Vagina (tissue), 2 donors: ENCODE data around the gene MTURN. TPM values are rescaled to one million over a fixed set of nuclear protein-coding genes. Genes with fewer than 3 reads are reported as not detected.

Source experiments
- DNase-seq, 2 donors: peaks; one replicate each; pipeline ENCODE4 v3.0.0-alpha.2; 2017; ENCODE audit errors: extremely low spot score in 2 of 2
- H3K27ac ChIP-seq: fragments of 200-600 bp; sonication (generic); one replicate; pipeline ENCODE4 v1.5.1; 2019
- H3K27me3 ChIP-seq: fragments of 200-600 bp; sonication (generic); one replicate; pipeline ENCODE4 v1.5.1; 2019
- H3K36me3 ChIP-seq, 2 donors: fragments of 200-600 bp; sonication (generic); one replicate each; pipeline ENCODE4 v1.5.1; 2017 to 2019
- H3K4me1 ChIP-seq: fragments of 200-600 bp; sonication (generic); one replicate; pipeline ENCODE4 v1.5.1; 2019
- H3K4me3 ChIP-seq, 2 donors: fragments of 200-600 bp; sonication (generic); 1 replicate in 1 of 2; 2 replicates in 1 of 2; pipeline ENCODE4 v1.5.1; 2016 to 2019
- H3K9me3 ChIP-seq: fragments of 200-600 bp; sonication (generic); one replicate; pipeline ENCODE4 v1.5.1; 2019
- CTCF ChIP-seq, 3 experiments: fragments of 450-650 bp in 2 of 3; fragments of 200-600 bp in 1 of 3; sonication (generic) in 1 of 3; IDR thresholded peaks; one replicate each; pipeline ENCODE4 v1.5.1; 2017 to 2019; ENCODE audit warnings: antibody characterized with exemption in 3 of 3, mild to moderate bottlenecking in 2 of 3, moderate library complexity in 2 of 3
- POLR2A ChIP-seq, 2 donors: fragments of 450-650 bp; IDR thresholded peaks; one replicate each; pipeline ENCODE4 v1.6.1; 2017; ENCODE audit warnings: antibody characterized with exemption in 2 of 2, mild to moderate bottlenecking in 2 of 2, moderate library complexity in 2 of 2
- POLR2AphosphoS5 ChIP-seq, 2 donors: sonication (generic); formaldehyde crosslinking; IDR thresholded peaks; one replicate each; pipeline ENCODE4 v1.9.0; 2017; ENCODE audit warnings: antibody characterized with exemption in 2 of 2, mild to moderate bottlenecking in 2 of 2, low read depth in 1 of 2; ENCODE audit not compliant: insufficient read depth in 1 of 2
- intact Hi-C: fragments of 100-400 bp; cut with DNase I; formaldehyde crosslinking; loops from one replicate; pipeline ENCODE4 v1.15.1; 2023
- total RNA-seq: library from RNA; depleted of rRNA; stranded (reverse); fragments of >200 nt; gene quantifications from one replicate; pipeline ENCODE4 v1.2.3, GENCODE V29; 2016

Gene MTURN
- total RNA-seq, 1 donor from 2014 or later, result 44.2 TPM

GRCh38 chr7:30149640-30150272 is 15.0 kb downstream of the MTURN start:
- H3K27ac ChIP-seq, result no peak overlapping the region
- TF ChIP-seq POLR2AphosphoS5 (IDR thresholded peaks at IDR 0.05; ENCODE audit: insufficient read depth in 1 of 2, low read depth in 1 of 2) (no peak), POLR2A (IDR thresholded peaks at IDR 0.05) (no peak), CTCF (IDR thresholded peaks at IDR 0.05) (no peak)
- H3K27me3 ChIP-seq, result no peaks in the 10 kb centered on the region
- H3K36me3 ChIP-seq, result peaks cover 0 to 10% of the 10 kb centered on the region in 2 donors
- H3K4me3 ChIP-seq, result no peak overlapping the region
- H3K4me1 ChIP-seq, result peaks cover 18% of the 10 kb centered on the region
- H3K9me3 ChIP-seq, result no peaks in the 10 kb centered on the region
- intact Hi-C loops, result no loop called here
- DNase-seq, result no peak

- Histone ChIP-seq H3K27me3 (no peaks in the 10 kb centered on the region), H3K36me3 (peaks cover 0 to 10% of the 10 kb centered on the region in 2 donors), H3K27ac (no peak overlapping the region), H3K4me3 (no peak overlapping the region), H3K9me3 (no peaks in the 10 kb centered on the region), H3K4me1 (peaks cover 18% of the 10 kb centered on the region)
- intact Hi-C loops, result no loop called here
- TF ChIP-seq POLR2A (IDR thresholded peaks at IDR 0.05), result no peak
- no peak for TF ChIP-seq POLR2AphosphoS5 (IDR thresholded peaks at IDR 0.05; ENCODE audit: insufficient read depth in 1 of 2, low read depth in 1 of 2)
- TF ChIP-seq CTCF (IDR thresholded peaks at IDR 0.05), result no peak
- no peak for DNase-seq
Observed at GRCh38 chr7:30150711-30151110, 15.9 kb downstream of the MTURN start.

GRCh38 chr7:30154111-30154587 is 19.4 kb downstream of the MTURN start:
- TF ChIP-seq CTCF (IDR thresholded peaks at IDR 0.05) (no peak), POLR2A (IDR thresholded peaks at IDR 0.05) (no peak), POLR2AphosphoS5 (IDR thresholded peaks at IDR 0.05; ENCODE audit: insufficient read depth in 1 of 2, low read depth in 1 of 2) (no peak)
- Histone ChIP-seq H3K36me3 (peaks cover 0 to 10% of the 10 kb centered on the region in 2 donors), H3K27me3 (no peaks in the 10 kb centered on the region)

GRCh38 chr7:30155481-30155880 is 20.7 kb downstream of the MTURN start:
- TF ChIP-seq POLR2AphosphoS5 (IDR thresholded peaks at IDR 0.05; ENCODE audit: insufficient read depth in 1 of 2, low read depth in 1 of 2) (no peak), POLR2A (IDR thresholded peaks at IDR 0.05) (no peak), CTCF (IDR thresholded peaks at IDR 0.05) (no peak)
- H3K4me1 ChIP-seq, result no peaks in the 10 kb centered on the region
- no peaks in the 10 kb centered on the region for H3K9me3 ChIP-seq
- peaks cover 0 to 10% of the 10 kb centered on the region in 2 donors for H3K36me3 ChIP-seq
- no peak overlapping the region for H3K27ac ChIP-seq
- H3K4me3 ChIP-seq, result no peak overlapping the region
- intact Hi-C loops, result no loop called here
- H3K27me3 ChIP-seq, result no peaks in the 10 kb centered on the region
- no peak for DNase-seq

More at GRCh38 chr7:30154111-30154587, 19.4 kb downstream of the MTURN start:
- Histone ChIP-seq H3K4me3 (no peak overlapping the region), H3K4me1 (peaks cover 4% of the 10 kb centered on the region), H3K27ac (no peak overlapping the region), H3K9me3 (no peaks in the 10 kb centered on the region)
- no peak for DNase-seq
- intact Hi-C loops, result no loop called here

GRCh38 chr7:30157204-30157603 is 22.4 kb downstream of the MTURN start:
- intact Hi-C loops, result no loop called here
- TF ChIP-seq POLR2A (IDR thresholded peaks at IDR 0.05), result no peak
- Histone ChIP-seq H3K4me1 (peaks cover under 1% of the 10 kb centered on the region), H3K27me3 (no peaks in the 10 kb centered on the region), H3K4me3 (no peak overlapping the region), H3K36me3 (peaks cover 0 to 10% of the 10 kb centered on the region in 2 donors), H3K27ac (no peak overlapping the region), H3K9me3 (no peaks in the 10 kb centered on the region)
- DNase-seq, result no peak
